Measurements from ENCODE around the gene SLC2A4RG. TPM values are rescaled to one million over a fixed set of nuclear protein-coding genes. Genes with fewer than 3 reads are reported as not detected.

The SLC2A4RG gene
- total and polyA plus RNA-seq, 2 experiments from 2014 or later = 46.6 to 177 TPM

- no peak for TF ChIP-seq CTCF (IDR thresholded peaks at IDR 0.05; ENCODE audit: low read depth, low read length)
- Histone ChIP-seq H3K27ac (no peak overlapping the region), H3K27me3 (no peaks in the 10 kb centered on the region), H3K4me1 (ENCODE audit: low read depth) (peaks cover 6% of the 10 kb centered on the region), H3K36me3 (no peaks in the 10 kb centered on the region), H3K9me3 (ENCODE audit: low read depth) (no peaks in the 10 kb centered on the region), H3K4me3 (no peak overlapping the region)
- no peak for DNase-seq (ENCODE audit: low read depth in 1 of 2, low spot score in 1 of 2)
Observed at GRCh38 chr20:63695424-63696305, 43.9 kb upstream of the SLC2A4RG start.

- H3K27me3 ChIP-seq = no peaks in the 10 kb centered on the region
- H3K4me3 ChIP-seq = no peak overlapping the region
- H3K9me3 ChIP-seq (ENCODE audit: low read depth) = no peaks in the 10 kb centered on the region
- no peak overlapping the region for H3K27ac ChIP-seq
- H3K4me1 ChIP-seq (ENCODE audit: low read depth) = peaks cover 6% of the 10 kb centered on the region
- peak; percentile 41 to 46 for DNase-seq (ENCODE audit: low read depth in 1 of 2, low spot score in 1 of 2)
- no peaks in the 10 kb centered on the region for H3K36me3 ChIP-seq
- TF ChIP-seq CTCF (IDR thresholded peaks at IDR 0.05; ENCODE audit: low read depth, low read length) = no peak
Observed at GRCh38 chr20:63696306-63696627, 43.3 kb upstream of the SLC2A4RG start.

GRCh38 chr20:63696628-63697356, 42.8 kb upstream of the SLC2A4RG start, which contains the start of gene TNFRSF6B:
Gene TNFRSF6B (plus strand): TSS chr20:63696652. CDS start chr20:63696768, 116 bp downstream.
- H3K4me3 ChIP-seq = no peak within 1 kb of the TSS
- no peak within 1 kb of the TSS for H3K27ac ChIP-seq
- H3K4me1 ChIP-seq (ENCODE audit: low read depth) = peaks cover 6% of the 10 kb centered on the region
- no peaks in the 10 kb centered on the region for H3K9me3 ChIP-seq (ENCODE audit: low read depth)
- no peak for TF ChIP-seq CTCF (IDR thresholded peaks at IDR 0.05; ENCODE audit: low read depth, low read length)
- no peaks in the 10 kb centered on the region for H3K27me3 ChIP-seq
- DNase-seq (ENCODE audit: low read depth in 1 of 2, low spot score in 1 of 2) = peak in 1 of 2 donors; percentile 39
- no peaks in the 10 kb centered on the region for H3K36me3 ChIP-seq

GRCh38 chr20:63697357-63697867, 42.2 kb upstream of the SLC2A4RG start:
- Histone ChIP-seq H3K4me3 (no peak overlapping the region), H3K27ac (no peak overlapping the region), H3K9me3 (ENCODE audit: low read depth) (no peaks in the 10 kb centered on the region), H3K4me1 (ENCODE audit: low read depth) (peaks cover 6% of the 10 kb centered on the region), H3K27me3 (no peaks in the 10 kb centered on the region), H3K36me3 (no peaks in the 10 kb centered on the region)
- no peak for DNase-seq (ENCODE audit: low read depth in 1 of 2, low spot score in 1 of 2)
- TF ChIP-seq CTCF (IDR thresholded peaks at IDR 0.05; ENCODE audit: low read depth, low read length) = no peak

- Histone ChIP-seq H3K4me3 (no peak overlapping the region), H3K27me3 (no peaks in the 10 kb centered on the region), H3K9me3 (ENCODE audit: low read depth) (no peaks in the 10 kb centered on the region), H3K27ac (no peak overlapping the region), H3K4me1 (ENCODE audit: low read depth) (peaks cover 6% of the 10 kb centered on the region), H3K36me3 (no peaks in the 10 kb centered on the region)
- no peak for TF ChIP-seq CTCF (IDR thresholded peaks at IDR 0.05; ENCODE audit: low read depth, low read length)
- no peak for DNase-seq (ENCODE audit: low read depth in 1 of 2, low spot score in 1 of 2)
Observed at GRCh38 chr20:63697868-63698545, 41.6 kb upstream of the SLC2A4RG start.

Measured in cardiac muscle cell (in vitro differentiated cells and primary cell).